Kidney capillary endothelial cell (primary cell): Measurements from ENCODE around the gene HIP1R.

ENCODE experiments used
- DNase-seq: peaks from one replicate; pipeline ENCODE4 v3.0.0-alpha.2; 2018; ENCODE audit warnings: low spot score

The HIP1R gene

GRCh38 chr12:122847516-122847836, 12.2 kb downstream of the HIP1R start:
- no peak for DNase-seq

- DNase-seq: no peak
These were observed 12.7 kb downstream of the HIP1R start for GRCh38 chr12:122847921-122848421.

- DNase-seq: no peak
These were observed 13.5 kb downstream of the HIP1R start for GRCh38 chr12:122848471-122849351.

DNA sequence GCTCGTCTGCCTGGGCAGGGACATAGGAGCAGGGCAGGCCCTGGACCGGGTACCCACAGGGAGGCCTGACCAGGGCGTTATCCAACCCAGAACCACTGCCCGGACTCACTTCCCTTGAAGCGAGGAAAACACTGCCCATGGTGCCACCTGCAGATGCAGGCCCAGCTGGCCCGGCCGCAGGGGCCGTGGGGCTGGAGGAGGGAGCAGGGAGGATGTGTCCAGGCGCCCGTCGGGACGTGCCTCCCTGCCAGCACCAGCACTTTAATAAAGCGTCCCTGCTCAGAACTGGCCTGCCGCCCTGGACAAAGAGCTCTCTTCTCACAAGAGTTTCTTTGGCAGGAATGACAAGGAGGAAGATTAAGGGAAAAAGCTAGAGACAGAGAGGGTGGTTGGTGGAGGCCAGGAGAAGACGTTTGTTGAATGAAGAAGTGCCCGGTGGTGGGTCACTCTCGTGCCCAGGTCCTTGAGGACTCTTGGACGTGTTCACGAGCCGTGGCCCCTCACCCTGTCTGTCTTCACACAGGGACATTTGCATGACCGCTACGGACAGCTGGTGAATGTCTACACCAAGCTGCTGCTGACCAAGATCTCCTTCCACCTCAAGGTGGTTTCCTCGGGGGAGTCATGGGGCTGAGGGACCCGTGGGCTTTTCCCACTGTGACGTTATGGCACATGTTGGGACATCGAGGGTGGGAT, 14.2 kb downstream of the HIP1R start:
- no peak for DNase-seq

DNA sequence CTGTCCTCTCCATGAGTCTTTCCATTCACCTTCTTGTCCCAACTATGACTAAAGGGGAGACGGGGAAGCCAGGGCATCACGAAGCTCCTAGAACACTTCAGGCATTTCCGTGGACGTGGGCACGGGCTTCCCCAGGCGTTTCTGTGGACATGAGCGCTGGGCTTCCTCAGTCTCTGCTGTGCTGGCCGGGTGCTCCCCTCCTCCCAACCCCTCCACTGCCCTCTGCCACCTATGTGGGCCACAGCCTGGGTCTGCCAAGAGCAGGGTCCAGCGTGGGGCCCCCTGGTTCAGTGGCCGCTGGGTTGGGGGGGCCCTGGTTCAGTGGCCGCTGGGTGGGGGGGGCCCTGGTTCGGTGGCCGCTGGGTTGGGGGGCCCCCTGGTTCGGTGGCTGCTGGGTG, 14.8 kb downstream of the HIP1R start:
- no peak for DNase-seq

DNA sequence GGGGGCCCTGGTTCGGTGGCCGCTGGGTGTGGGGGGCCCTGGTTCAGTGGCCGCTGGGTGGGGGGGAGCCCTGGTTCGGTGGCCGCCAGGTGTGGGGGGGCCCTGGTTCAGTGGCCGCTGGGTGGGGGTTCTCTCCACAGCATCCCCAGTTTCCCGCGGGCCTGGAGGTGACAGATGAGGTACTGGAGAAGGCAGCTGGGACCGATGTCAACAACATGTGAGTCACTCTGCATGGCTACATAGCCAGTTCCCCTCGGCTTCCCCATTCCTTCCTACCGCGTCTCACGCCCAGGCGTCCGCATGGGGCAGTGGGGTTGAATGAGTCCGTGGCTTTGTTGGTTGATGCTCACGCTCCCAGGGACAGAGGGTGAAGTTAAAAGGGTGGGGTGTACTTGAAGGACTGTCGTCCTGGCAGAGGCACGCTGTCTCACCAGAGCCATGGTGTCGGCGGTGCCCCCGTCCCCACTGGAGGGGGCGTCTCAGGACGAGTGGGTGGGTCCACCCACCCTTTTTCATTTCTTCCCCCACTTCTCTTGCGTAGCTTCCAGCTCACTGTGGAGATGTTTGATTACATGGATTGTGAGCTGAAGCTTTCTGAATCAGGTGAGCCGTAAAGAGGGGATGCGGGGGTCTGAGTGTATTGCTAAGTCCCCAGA, 15.6 kb downstream of the HIP1R start:
- DNase-seq: no peak

DNA sequence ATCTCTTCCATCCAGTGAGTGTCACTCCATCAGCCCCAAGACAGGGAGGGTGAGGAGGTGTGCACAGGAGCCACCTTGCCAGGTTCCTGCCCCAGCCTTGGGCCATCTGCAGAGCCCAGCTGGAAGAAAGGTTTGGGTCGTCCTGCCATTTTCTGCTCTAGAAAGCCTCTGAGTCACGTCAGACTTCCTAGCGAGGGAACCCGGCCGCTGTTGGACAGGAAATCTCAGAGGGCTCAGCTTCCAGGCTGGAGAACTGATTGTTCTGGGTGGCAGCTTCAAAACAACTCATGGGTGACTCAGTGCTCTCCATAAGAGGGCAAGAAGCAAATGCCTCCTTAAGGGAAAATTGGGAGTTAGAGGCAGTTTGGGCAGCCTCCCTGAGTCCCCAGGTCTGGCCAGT, 16.6 kb downstream of the HIP1R start:
- peak; percentile 95 for DNase-seq

GRCh38 chr12:122852336-122853275, 17.3 kb downstream of the HIP1R start:
- no peak for DNase-seq

DNA sequence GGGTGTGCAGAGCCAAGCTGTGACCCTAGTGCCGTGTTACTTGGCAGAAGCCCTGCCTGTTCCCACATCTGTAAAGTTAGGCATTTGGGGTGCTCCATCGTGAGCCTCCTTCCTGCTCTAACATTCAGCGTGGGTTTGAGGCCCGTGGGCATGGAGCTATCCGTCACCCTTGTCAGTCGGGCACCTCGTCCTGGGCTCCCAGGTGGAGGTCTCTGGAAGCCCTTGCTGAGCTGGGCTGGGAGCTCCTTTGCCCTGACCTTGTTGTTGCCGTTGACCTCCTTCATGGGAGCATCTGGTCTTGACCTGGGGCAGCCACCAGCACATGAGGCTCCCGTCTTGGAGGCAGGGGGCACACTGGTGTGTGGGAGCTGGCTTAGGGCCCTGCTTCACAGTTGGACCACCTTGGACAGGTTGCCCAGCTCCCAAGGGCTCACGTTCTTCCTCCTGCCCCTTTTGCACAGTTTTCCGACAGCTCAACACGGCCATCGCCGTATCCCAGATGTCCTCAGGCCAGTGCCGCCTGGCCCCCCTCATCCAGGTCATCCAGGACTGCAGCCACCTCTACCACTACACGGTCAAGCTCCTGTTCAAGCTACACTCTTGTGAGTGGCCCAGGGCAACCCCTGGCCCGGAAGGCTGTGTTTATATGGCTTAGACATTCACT, 18.5 kb downstream of the HIP1R start:
- no peak for DNase-seq

GRCh38 chr12:122854554-122854953, 19.3 kb downstream of the HIP1R start:
- DNase-seq: no peak

- DNase-seq: no peak
These were observed 20.0 kb downstream of the HIP1R start for GRCh38 chr12:122855071-122855829.

DNA sequence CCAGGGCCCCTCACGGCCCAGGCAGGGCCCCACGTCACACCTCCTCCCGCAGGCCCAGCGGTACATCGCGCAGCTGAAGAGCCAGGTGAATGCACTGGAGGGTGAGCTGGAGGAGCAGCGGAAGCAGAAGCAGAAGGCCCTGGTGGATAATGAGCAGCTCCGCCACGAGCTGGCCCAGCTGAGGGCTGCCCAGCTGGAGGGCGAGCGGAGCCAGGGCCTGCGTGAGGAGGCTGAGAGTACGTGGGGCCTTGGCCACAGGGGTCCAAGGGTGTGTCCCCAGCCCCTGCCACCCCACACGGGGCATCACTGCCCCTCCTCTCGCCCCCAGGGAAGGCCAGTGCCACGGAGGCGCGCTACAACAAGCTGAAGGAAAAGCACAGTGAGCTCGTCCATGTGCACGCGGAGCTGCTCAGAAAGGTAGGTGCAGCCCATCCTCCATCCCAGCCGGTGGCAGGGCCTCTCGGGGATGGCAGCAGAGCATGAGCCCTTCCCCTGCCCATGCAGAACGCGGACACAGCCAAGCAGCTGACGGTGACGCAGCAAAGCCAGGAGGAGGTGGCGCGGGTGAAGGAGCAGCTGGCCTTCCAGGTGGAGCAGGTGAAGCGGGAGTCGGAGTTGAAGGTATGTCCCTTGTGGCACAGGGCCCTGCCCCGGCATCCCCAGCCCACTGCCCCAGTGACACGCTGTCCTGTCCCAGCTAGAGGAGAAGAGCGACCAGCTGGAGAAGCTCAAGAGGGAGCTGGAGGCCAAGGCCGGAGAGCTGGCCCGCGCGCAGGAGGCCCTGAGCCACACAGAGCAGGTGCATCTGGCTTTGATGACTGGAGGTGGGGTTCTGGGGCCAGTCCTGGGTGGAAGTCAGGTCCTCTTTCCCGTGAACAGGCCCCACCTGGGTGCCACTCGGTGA, 20.9 kb downstream of the HIP1R start:
- DNase-seq: no peak

DNA sequence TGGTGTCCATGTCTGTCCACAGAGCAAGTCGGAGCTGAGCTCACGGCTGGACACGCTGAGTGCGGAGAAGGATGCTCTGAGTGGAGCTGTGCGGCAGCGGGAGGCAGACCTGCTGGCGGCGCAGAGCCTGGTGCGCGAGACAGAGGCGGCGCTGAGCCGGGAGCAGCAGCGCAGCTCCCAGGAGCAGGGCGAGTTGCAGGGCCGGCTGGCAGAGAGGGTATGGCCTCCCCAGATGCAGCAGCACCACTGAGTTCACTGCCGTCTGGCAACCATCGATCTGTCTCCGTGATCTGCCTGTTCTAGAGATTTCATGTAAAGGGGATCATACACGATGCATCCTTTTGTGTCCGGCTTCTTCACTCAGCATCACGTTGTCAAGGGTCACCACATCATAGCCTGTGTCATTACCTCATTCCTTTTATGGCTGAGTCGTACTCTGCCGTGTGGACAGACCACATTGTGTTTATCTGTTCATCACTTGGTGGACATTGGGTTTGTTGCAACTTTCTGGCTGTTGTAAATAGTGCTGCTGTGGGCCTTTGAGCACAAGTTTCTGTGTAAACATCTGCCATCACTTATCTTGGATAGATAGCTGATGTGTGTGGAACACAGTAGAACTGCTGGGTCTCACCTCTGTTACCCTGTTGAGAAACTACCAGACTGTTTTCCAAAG, 21.9 kb downstream of the HIP1R start:
- DNase-seq: no peak

DNA sequence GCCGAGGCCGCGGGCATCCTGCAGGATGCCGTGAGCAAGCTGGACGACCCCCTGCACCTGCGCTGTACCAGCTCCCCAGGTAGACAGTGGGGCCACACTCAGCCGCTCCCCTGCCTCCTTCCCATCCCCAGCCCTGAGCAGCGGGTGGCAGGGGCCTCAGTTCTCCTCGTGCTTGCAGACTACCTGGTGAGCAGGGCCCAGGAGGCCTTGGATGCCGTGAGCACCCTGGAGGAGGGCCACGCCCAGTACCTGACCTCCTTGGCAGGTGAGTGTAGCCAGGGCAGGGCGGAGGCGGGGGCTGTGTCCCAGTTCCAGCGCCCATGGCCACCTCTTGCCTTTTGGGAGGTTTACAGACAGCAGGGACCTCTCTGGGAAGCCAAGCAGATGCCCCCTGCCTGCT, 22.9 kb downstream of the HIP1R start:
- no peak for DNase-seq

- DNase-seq: no peak
These were observed 23.5 kb downstream of the HIP1R start for GRCh38 chr12:122858591-122859302.

- DNase-seq: no peak
These were observed 24.2 kb downstream of the HIP1R start for GRCh38 chr12:122859303-122860039.
